Astrocyte (in vitro differentiated cells and primary cell): Measurements from ENCODE around the gene MYO16.

Experiments
- CTCF ChIP-seq: IDR thresholded peaks from 2 replicates; pipeline ENCODE4 v1.5.1; 2011; ENCODE audit warnings: low read depth, mild to moderate bottlenecking, inconsistent platforms, low read length, moderate library complexity; ENCODE audit not compliant: insufficient read depth
- EZH2 ChIP-seq: IDR thresholded peaks from 2 replicates; pipeline ENCODE4 v1.6.1; 2012; ENCODE audit warnings: mild to moderate bottlenecking, low read length, inconsistent platforms; ENCODE audit not compliant: insufficient read depth

- TF ChIP-seq CTCF: no peak
- no peak for TF ChIP-seq EZH2
These were observed 221.3 kb downstream of the MYO16 start for GRCh38 chr13:108850691-108851090.
